Measurements from ENCODE around the gene TP53INP2.

DNA sequence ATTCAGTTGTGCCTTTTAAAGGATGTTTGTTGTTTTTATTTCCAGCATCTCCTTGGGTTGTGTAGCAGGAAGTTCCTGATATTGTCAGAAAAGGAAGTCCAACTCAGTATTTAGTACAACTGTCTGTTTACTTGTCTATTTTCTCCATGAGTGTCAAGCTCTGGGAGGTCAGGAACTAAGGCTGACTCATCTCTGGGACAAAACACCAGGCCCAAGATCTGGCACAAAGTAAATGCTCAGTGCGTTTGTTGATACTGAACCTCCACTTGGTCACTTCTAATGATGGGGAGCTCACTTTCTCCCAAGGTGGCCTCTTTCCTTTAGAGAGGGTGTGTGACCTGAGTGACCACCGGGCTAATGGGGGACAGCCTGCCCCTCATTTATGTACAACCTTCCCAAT lies 14.7 kb upstream of the TP53INP2 start:
- TF ChIP-seq, protein P1, sequence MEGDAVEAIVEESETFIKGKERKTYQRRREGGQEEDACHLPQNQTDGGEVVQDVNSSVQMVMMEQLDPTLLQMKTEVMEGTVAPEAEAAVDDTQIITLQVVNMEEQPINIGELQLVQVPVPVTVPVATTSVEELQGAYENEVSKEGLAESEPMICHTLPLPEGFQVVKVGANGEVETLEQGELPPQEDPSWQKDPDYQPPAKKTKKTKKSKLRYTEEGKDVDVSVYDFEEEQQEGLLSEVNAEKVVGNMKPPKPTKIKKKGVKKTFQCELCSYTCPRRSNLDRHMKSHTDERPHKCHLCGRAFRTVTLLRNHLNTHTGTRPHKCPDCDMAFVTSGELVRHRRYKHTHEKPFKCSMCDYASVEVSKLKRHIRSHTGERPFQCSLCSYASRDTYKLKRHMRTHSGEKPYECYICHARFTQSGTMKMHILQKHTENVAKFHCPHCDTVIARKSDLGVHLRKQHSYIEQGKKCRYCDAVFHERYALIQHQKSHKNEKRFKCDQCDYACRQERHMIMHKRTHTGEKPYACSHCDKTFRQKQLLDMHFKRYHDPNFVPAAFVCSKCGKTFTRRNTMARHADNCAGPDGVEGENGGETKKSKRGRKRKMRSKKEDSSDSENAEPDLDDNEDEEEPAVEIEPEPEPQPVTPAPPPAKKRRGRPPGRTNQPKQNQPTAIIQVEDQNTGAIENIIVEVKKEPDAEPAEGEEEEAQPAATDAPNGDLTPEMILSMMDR (IDR thresholded peaks at IDR 0.05; ENCODE audit: low read depth, low read length, poor library complexity, severe bottlenecking) = no peak
- TF ChIP-seq EZH2phosphoT487 (IDR thresholded peaks at IDR 0.05; ENCODE audit: borderline replicate concordance, low read length) = no peak
